ENCODE measurements around the gene SRGAP1.

SRGAP1 gene

GRCh38 chr12:63928305-63928704 lies 83.8 kb downstream of the SRGAP1 start:
- Histone ChIP-seq H3K4ac (ENCODE audit: low read length) (no peak overlapping the region), H3K79me1 (ENCODE audit: low read depth, low read length) (no peaks in the 10 kb centered on the region), H3K23ac (ENCODE audit: low read depth, low read length, poor library complexity) (no peak overlapping the region), H2AK5ac (ENCODE audit: low read depth, low read length) (no peak overlapping the region), H2AFZ (ENCODE audit: low read length) (no peak overlapping the region), H2BK120ac (ENCODE audit: low read depth, low read length) (no peak overlapping the region), H3K9me3 (replicated peaks in 1 of 2; ENCODE audit: control insufficient read depth in 2 of 2, insufficient read depth in 1 of 2, low read depth in 1 of 2, low read length in 2 of 2) (peaks cover 0 to 16% of the 10 kb centered on the region in 2 donors), H2BK5ac (ENCODE audit: low read length) (no peak overlapping the region), H3K9ac (ENCODE audit: low read depth, low read length, poor library complexity) (no peak overlapping the region), H3K27ac (replicated peaks; ENCODE audit: low read length) (no peak overlapping the region), H4K91ac (ENCODE audit: low read depth, low read length, poor library complexity) (no peak overlapping the region), H3K18ac (ENCODE audit: low read length) (no peak overlapping the region), H3K4me2 (ENCODE audit: insufficient read depth, low read length, poor library complexity, severe bottlenecking) (no peak overlapping the region), H3K36me3 (replicated peaks in 1 of 2; ENCODE audit: control insufficient read depth in 2 of 2, insufficient read depth in 2 of 2, low read length in 2 of 2) (no peaks in the 10 kb centered on the region), H4K8ac (ENCODE audit: low read depth, low read length) (no peak overlapping the region), H3K27me3 (ENCODE audit: control insufficient read depth in 3 of 3, insufficient read depth in 3 of 3, low read depth in 1 of 3, low read length in 3 of 3) (no peaks in the 10 kb centered on the region), H2BK15ac (ENCODE audit: low read length) (no peak overlapping the region), H2BK12ac (ENCODE audit: low read length) (no peak overlapping the region), H3K14ac (ENCODE audit: low read length) (no peak overlapping the region), H3K4me1 (ENCODE audit: control insufficient read depth in 2 of 2, insufficient read depth in 1 of 2, low read depth in 1 of 2, low read length in 2 of 2) (no peaks in the 10 kb centered on the region), H3K4me3 (ENCODE audit: low read length in 2 of 2) (no peak overlapping the region)
- whole genome bisulfite sequencing, 2 donors (ENCODE audit: extremely low coverage in 2 of 2, insufficient read length in 2 of 2, insufficient replicate concordance in 1 of 2) = no CpG with 5 or more reads among the region's 2 CpGs
- DNase-seq (ENCODE audit: low spot score) = no peak

GRCh38 chr12:63929426-63929825 lies 84.9 kb downstream of the SRGAP1 start:
- no peak overlapping the region for H3K4me3 ChIP-seq (ENCODE audit: low read length in 2 of 2)
- no peak overlapping the region for H2BK120ac ChIP-seq (ENCODE audit: low read depth, low read length)
- H3K14ac ChIP-seq (ENCODE audit: low read length) = no peak overlapping the region
- peaks cover 0 to 16% of the 10 kb centered on the region in 2 donors for H3K9me3 ChIP-seq (replicated peaks in 1 of 2; ENCODE audit: control insufficient read depth in 2 of 2, insufficient read depth in 1 of 2, low read depth in 1 of 2, low read length in 2 of 2)
- H3K23ac ChIP-seq (ENCODE audit: low read depth, low read length, poor library complexity) = no peak overlapping the region
- H4K8ac ChIP-seq (ENCODE audit: low read depth, low read length) = no peak overlapping the region
- no peaks in the 10 kb centered on the region for H3K27me3 ChIP-seq (ENCODE audit: control insufficient read depth in 3 of 3, insufficient read depth in 3 of 3, low read depth in 1 of 3, low read length in 3 of 3)
- DNase-seq (ENCODE audit: low spot score) = no peak
- H2BK5ac ChIP-seq (ENCODE audit: low read length) = no peak overlapping the region
- no peaks in the 10 kb centered on the region for H3K36me3 ChIP-seq (replicated peaks in 1 of 2; ENCODE audit: control insufficient read depth in 2 of 2, insufficient read depth in 2 of 2, low read length in 2 of 2)
- no peak overlapping the region for H2AK5ac ChIP-seq (ENCODE audit: low read depth, low read length)
- H3K9ac ChIP-seq (ENCODE audit: low read depth, low read length, poor library complexity) = no peak overlapping the region
- no peak overlapping the region for H2AFZ ChIP-seq (ENCODE audit: low read length)
- H2BK15ac ChIP-seq (ENCODE audit: low read length) = no peak overlapping the region
- H4K91ac ChIP-seq (ENCODE audit: low read depth, low read length, poor library complexity) = no peak overlapping the region
- no peak overlapping the region for H3K27ac ChIP-seq (replicated peaks; ENCODE audit: low read length)
- H2BK12ac ChIP-seq (ENCODE audit: low read length) = no peak overlapping the region
- H3K4me2 ChIP-seq (ENCODE audit: insufficient read depth, low read length, poor library complexity, severe bottlenecking) = no peak overlapping the region
- H3K79me1 ChIP-seq (ENCODE audit: low read depth, low read length) = no peaks in the 10 kb centered on the region
- H3K4me1 ChIP-seq (ENCODE audit: control insufficient read depth in 2 of 2, insufficient read depth in 1 of 2, low read depth in 1 of 2, low read length in 2 of 2) = no peaks in the 10 kb centered on the region
- WGBS, 2 donors (ENCODE audit: extremely low coverage in 2 of 2, insufficient read length in 2 of 2, insufficient replicate concordance in 1 of 2) = no CpG with 5 or more reads among the region's 3 CpGs
- no peak overlapping the region for H3K4ac ChIP-seq (ENCODE audit: low read length)
- no peak overlapping the region for H3K18ac ChIP-seq (ENCODE audit: low read length)

GRCh38 chr12:63930971-63931370 lies 86.5 kb downstream of the SRGAP1 start:
- H4K91ac ChIP-seq (ENCODE audit: low read depth, low read length, poor library complexity) = no peak overlapping the region
- DNase-seq (ENCODE audit: low spot score) = no peak
- no peak overlapping the region for H3K4me3 ChIP-seq (ENCODE audit: low read length in 2 of 2)
- no peaks in the 10 kb centered on the region for H3K79me1 ChIP-seq (ENCODE audit: low read depth, low read length)
- H4K8ac ChIP-seq (ENCODE audit: low read depth, low read length) = no peak overlapping the region
- no CpG with 5 or more reads among the region's 3 CpGs for WGBS, 2 donors (ENCODE audit: extremely low coverage in 2 of 2, insufficient read length in 2 of 2, insufficient replicate concordance in 1 of 2)
- no peaks in the 10 kb centered on the region for H3K36me3 ChIP-seq (replicated peaks in 1 of 2; ENCODE audit: control insufficient read depth in 2 of 2, insufficient read depth in 2 of 2, low read length in 2 of 2)
- H3K4me2 ChIP-seq (ENCODE audit: insufficient read depth, low read length, poor library complexity, severe bottlenecking) = no peak overlapping the region
- H2BK5ac ChIP-seq (ENCODE audit: low read length) = no peak overlapping the region
- no peaks in the 10 kb centered on the region for H3K27me3 ChIP-seq (ENCODE audit: control insufficient read depth in 3 of 3, insufficient read depth in 3 of 3, low read depth in 1 of 3, low read length in 3 of 3)
- peaks cover 0 to 16% of the 10 kb centered on the region in 2 donors for H3K9me3 ChIP-seq (replicated peaks in 1 of 2; ENCODE audit: control insufficient read depth in 2 of 2, insufficient read depth in 1 of 2, low read depth in 1 of 2, low read length in 2 of 2)
- no peak overlapping the region for H2AFZ ChIP-seq (ENCODE audit: low read length)
- H3K4me1 ChIP-seq (ENCODE audit: control insufficient read depth in 2 of 2, insufficient read depth in 1 of 2, low read depth in 1 of 2, low read length in 2 of 2) = no peaks in the 10 kb centered on the region
- H2AK5ac ChIP-seq (ENCODE audit: low read depth, low read length) = no peak overlapping the region
- H3K27ac ChIP-seq (replicated peaks; ENCODE audit: low read length) = no peak overlapping the region
- no peak overlapping the region for H3K18ac ChIP-seq (ENCODE audit: low read length)
- no peak overlapping the region for H2BK12ac ChIP-seq (ENCODE audit: low read length)
- H3K14ac ChIP-seq (ENCODE audit: low read length) = no peak overlapping the region
- no peak overlapping the region for H3K4ac ChIP-seq (ENCODE audit: low read length)
- H2BK120ac ChIP-seq (ENCODE audit: low read depth, low read length) = no peak overlapping the region
- H2BK15ac ChIP-seq (ENCODE audit: low read length) = no peak overlapping the region
- H3K23ac ChIP-seq (ENCODE audit: low read depth, low read length, poor library complexity) = no peak overlapping the region
- no peak overlapping the region for H3K9ac ChIP-seq (ENCODE audit: low read depth, low read length, poor library complexity)

- no peak overlapping the region for H2BK120ac ChIP-seq (ENCODE audit: low read depth, low read length)
- H3K4me3 ChIP-seq (ENCODE audit: low read length in 2 of 2) = no peak overlapping the region
- no peak overlapping the region for H4K91ac ChIP-seq (ENCODE audit: low read depth, low read length, poor library complexity)
- no peak overlapping the region for H3K4me2 ChIP-seq (ENCODE audit: insufficient read depth, low read length, poor library complexity, severe bottlenecking)
- no peak overlapping the region for H4K8ac ChIP-seq (ENCODE audit: low read depth, low read length)
- H3K4ac ChIP-seq (ENCODE audit: low read length) = no peak overlapping the region
- peaks cover 0 to 16% of the 10 kb centered on the region in 2 donors for H3K9me3 ChIP-seq (replicated peaks in 1 of 2; ENCODE audit: control insufficient read depth in 2 of 2, insufficient read depth in 1 of 2, low read depth in 1 of 2, low read length in 2 of 2)
- no peaks in the 10 kb centered on the region for H3K36me3 ChIP-seq (replicated peaks in 1 of 2; ENCODE audit: control insufficient read depth in 2 of 2, insufficient read depth in 2 of 2, low read length in 2 of 2)
- H3K18ac ChIP-seq (ENCODE audit: low read length) = no peak overlapping the region
- H3K23ac ChIP-seq (ENCODE audit: low read depth, low read length, poor library complexity) = no peak overlapping the region
- H2BK5ac ChIP-seq (ENCODE audit: low read length) = no peak overlapping the region
- no peak overlapping the region for H2AK5ac ChIP-seq (ENCODE audit: low read depth, low read length)
- H3K14ac ChIP-seq (ENCODE audit: low read length) = no peak overlapping the region
- no CpG with 5 or more reads among the region's 1 CpG for WGBS, 2 donors (ENCODE audit: extremely low coverage in 2 of 2, insufficient read length in 2 of 2, insufficient replicate concordance in 1 of 2)
- no peak overlapping the region for H3K9ac ChIP-seq (ENCODE audit: low read depth, low read length, poor library complexity)
- no peaks in the 10 kb centered on the region for H3K79me1 ChIP-seq (ENCODE audit: low read depth, low read length)
- no peak overlapping the region for H3K27ac ChIP-seq (replicated peaks; ENCODE audit: low read length)
- no peak overlapping the region for H2BK15ac ChIP-seq (ENCODE audit: low read length)
- H3K27me3 ChIP-seq (ENCODE audit: control insufficient read depth in 3 of 3, insufficient read depth in 3 of 3, low read depth in 1 of 3, low read length in 3 of 3) = no peaks in the 10 kb centered on the region
- DNase-seq (ENCODE audit: low spot score) = no peak
- no peak overlapping the region for H2BK12ac ChIP-seq (ENCODE audit: low read length)
- no peak overlapping the region for H2AFZ ChIP-seq (ENCODE audit: low read length)
- no peaks in the 10 kb centered on the region for H3K4me1 ChIP-seq (ENCODE audit: control insufficient read depth in 2 of 2, insufficient read depth in 1 of 2, low read depth in 1 of 2, low read length in 2 of 2)
Observed at GRCh38 chr12:63931703-63932102, 87.2 kb downstream of the SRGAP1 start.

Data from neuronal stem cell (in vitro differentiated cells).